IPS-11a (cell line): Measurements from ENCODE around the gene ENPP1.

Experiments
- H3K4me3 ChIP-seq: one replicate; pipeline ENCODE4 v1.5.1; 2013; ENCODE audit warnings: low read depth, low read length, control low read depth

Gene ENPP1

DNA sequence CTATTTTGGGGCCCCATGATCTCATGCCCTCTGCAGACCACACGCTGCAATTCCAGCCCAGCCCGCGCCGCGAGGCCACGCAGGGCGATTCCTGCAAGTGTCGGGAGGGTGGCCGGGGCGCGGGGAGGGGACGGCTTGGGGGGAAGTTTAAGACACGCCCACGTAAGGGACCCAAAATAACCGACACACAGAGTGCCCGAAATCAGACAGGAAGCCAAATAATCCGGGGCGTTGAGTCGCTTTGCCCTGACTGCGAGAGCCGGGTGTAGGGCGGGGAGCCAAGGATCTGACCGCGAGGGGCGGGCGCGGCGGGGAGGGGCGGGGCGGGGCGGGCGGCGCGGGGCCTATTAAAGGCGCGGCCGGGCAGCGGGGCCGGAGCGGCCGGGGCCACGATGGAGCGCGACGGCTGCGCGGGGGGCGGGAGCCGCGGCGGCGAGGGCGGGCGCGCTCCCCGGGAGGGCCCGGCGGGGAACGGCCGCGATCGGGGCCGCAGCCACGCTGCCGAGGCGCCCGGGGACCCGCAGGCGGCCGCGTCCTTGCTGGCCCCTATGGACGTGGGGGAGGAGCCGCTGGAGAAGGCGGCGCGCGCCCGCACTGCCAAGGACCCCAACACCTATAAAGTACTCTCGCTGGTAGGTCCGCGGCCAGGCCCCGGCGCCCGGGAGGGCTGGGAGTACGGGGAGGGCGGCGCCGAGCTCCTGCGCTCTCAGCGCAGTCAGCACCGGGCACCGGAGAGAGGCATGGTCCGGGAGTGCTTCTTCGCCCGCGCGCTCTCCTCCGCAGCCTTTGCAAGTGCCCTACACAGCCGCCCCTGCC, at the start of gene ENPP1:
Gene ENPP1 (plus strand): TSS at position 377 of the 816 bp plus-strand sequence. CDS start 16 bp downstream, at position 393.
- peak within 1 kb of the TSS; percentile 77 for H3K4me3 ChIP-seq

DNA sequence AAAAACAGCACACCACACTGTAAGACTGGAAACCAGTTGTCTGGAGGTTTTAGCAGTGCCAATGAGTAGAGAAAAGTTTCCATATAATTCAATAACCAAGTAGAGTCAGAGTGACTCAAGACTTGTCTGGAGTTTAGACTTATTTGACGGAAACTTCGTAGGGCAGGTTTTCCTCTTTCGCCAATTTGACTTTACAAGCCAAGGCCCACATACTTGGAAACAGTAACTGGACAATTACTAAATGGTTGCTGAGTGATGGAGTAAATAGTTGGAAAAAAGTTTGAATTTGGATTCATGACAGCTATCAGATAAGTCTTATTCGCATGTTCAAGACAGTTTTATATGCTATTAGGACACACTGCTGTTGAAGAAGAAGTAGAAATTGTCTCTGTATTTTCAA, 48.9 kb upstream of the ENPP1 start:
- H3K4me3 ChIP-seq, result no peak overlapping the region

DNA sequence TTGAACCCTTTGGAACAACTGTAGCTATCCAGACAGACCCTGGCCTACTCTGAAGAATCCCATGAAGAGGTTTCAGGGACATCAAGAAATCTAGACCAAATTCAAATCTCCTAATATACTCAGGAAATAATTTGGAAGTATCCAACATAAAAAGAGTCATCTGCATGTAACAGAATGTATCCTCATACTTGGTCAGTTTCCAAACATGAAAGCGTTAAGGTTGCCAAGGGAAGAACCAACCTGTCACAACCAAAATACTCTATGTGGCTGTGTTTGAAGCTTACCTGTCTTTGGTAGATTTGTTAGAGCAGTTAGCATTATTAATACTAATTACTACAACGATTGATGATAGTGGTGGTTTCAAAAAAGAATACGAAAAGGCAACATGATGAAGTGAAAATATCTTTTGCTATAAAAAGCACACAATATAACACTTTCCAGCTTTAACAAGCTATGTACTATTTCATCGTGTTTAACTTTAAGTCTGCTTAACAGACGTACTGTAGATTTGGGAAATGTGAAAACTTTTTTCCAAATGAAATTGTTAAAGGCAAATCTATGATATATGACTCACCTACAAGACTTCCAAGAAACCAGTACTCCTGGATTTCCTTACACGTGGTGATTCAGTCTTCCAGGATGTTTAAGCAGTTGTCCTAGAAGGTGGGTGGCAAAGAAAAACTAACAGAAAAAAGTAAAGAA, 46.6 kb upstream of the ENPP1 start:
- no peak overlapping the region for H3K4me3 ChIP-seq

DNA sequence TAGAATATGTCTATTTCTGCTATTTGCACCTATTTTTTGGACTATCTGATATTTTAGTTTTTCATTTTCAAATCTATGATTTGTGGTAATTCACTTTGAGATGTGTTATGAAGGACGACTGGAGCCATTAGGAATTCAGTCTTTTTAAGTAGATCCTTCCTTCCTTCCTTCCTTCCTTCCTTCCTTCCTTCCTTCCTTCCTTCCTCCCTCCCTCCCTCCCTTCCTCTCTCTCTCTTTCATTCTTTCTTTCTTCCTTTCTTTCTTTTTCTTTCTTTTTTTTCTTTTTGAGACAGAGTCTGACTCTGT, 46.1 kb upstream of the ENPP1 start:
- H3K4me3 ChIP-seq, result no peak overlapping the region

DNA sequence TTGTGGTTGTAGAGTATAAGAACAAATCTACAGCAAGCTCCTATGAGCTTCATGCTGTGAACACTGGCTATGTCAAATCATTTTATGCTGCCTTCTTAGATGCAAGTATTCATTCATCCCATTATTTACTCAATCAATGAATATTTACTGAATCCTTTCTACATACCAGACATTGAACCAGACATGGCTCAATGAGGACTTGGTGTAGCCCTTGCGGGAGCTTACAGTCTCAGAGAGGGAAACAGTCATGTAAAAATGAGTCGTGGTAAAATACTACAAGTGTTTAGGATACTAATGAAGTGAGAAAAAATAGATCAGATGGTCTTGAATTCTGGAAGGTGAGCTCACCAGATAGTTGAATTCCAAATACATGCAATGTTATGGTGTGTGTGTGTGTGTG, 44.8 kb upstream of the ENPP1 start:
- H3K4me3 ChIP-seq, result no peak overlapping the region

DNA sequence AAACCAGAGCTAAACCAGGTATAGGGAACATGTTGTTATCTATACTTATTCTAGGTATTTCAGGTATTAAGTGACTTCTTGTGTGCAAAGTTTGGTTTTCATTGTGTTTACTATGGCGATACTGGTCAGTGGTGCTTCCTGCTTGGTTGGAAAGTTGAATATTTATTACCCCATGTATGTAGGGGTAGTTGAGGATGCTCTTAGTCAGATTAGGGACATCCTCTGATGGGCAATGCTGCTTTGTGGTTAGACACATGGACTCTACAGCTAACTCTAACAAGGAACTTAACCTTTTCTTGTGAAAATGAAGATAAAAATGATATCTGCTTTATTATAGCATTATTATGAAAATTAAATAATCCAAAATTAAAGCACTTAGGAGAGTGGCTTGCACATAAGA, 44.1 kb upstream of the ENPP1 start:
- H3K4me3 ChIP-seq, result no peak overlapping the region

DNA sequence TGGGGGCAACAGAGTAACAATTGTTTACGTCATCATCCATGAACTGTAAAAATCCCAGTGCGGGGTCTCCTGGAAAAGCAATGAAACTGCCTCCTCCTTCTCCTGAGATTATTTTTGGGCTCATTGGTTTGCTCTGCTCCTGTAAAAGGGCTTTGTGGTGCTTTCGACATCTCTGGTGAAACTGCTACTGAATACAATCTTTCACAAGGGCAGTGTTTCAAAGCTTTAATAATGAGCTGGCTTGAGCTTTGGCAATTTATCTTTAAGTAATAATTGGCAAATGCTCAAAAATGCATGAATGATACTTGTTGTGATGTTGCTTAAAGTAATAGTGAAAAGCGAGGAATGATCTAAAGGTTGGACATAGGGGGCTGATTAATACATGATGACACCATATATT, 43.5 kb upstream of the ENPP1 start:
- H3K4me3 ChIP-seq, result no peak overlapping the region

DNA sequence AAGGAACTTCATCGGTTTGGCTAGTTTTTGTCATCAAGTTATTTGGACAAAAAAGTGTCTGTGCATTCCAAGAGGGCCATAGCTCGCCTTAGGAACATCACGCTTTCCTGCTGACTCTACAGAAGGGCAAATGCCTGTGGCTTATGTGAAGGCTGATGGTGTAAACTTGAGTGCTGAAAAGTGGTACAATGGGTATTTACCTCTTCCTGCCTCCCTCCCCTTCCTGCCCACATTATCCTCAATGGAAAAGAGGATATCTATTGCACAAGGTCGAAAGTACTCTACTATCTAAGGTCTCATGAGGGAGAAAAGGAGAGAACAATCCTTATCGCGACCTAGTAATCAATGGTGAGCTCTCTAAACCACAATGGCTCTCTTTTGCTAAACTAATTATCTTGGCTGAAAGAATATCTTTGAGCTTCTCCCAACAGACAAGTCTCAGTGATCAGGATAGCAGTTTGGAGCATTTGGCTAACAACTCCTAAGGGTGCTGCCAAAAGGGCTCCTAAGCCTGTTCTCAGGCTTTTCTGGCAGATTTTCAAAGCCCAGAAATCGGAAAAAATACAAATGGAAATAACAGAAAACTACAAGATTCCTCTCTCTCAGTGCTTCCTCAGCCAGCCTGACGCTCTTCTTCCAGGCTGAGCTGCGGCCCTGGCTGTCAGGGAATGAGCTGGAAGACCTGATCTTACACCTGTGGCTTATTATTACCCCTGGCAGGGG, 42.6 kb upstream of the ENPP1 start:
- no peak overlapping the region for H3K4me3 ChIP-seq

DNA sequence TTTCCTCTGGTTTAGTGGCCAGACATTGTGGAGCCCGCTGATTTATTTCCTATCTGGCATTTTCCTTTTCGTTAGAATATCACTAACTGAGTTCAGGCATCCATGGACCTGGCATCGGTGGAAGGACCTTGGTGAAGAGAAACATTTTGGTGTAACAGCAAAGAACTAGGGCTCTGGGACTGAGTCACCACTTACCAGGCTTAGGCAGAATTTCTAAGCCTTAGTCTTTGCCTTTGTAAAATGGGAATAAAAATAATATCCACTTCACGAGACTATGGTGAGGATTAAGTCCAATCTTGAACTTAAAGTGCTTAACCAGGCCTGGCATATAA, 42.0 kb upstream of the ENPP1 start:
- H3K4me3 ChIP-seq, result no peak overlapping the region

DNA sequence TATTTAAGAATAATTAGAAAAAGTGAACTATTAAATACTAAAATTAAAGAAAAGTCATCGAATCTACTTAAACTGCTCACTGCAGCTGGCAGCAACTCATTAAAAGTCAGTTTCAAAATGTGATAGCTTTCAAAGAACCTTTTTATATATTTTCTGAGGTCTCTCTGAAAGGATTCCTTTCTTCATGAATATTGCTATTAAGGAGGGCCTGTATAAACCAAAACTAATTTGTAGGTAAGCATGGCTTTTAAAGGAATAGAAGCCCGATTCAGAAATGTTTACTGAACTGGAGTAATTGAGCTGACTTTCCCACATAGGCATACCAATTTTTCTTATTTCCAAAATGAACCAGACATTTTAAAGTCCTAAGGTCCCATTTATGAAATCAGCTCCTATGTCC, 41.2 kb upstream of the ENPP1 start:
- no peak overlapping the region for H3K4me3 ChIP-seq

DNA sequence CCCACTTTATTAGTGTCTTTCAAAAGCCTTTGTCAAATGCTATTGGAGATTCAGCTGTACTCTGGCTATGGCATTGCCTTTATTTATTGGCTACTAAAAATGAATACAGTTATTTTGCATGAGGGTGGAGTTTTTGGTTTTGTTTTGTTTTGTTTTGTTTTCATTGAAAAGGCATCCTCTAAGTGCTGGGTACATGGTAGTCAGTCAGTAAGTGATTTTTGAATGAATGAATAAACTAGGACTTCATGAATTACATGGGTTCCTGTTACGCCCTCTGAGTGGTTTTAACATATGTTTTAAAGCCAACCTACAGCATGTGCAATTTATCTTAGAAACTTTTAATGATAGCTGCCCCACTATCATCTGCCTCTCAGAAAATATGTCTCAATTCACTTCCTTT, 38.9 kb upstream of the ENPP1 start:
- no peak overlapping the region for H3K4me3 ChIP-seq

DNA sequence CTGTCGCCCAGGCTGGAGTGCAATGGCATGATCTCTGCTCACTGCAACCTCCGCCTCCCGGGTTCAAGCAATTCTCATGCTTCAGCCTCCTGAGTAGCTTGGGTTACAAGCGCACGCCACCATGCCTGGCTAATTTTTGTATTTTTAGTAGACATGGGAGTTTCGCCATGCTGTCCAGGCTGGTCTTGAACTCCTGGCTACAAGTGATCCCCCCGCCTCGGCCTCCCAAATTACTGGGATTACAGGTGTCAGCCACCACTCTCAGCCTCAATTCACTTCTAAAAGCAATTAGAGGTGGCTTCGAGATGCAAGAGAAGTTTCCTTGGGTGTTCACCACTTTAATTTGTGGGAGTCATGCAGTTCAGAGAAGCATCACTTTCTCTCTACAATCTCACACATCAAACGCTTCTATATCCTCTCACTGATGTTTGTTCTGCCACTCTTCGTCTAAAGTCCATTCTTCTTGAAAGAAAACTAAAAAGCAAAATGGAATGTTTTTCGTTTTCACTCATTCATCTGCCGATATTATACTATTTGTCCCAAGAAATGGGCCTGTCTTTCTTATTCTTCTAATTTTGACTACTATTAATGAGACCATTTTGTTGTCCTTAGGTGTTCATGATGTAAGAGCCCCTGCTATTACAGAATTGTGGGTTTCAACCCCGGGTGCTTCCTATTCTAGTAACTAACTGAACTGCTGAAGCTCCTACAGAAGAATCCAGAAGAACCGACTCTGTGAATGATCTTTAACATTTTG, 38.3 kb upstream of the ENPP1 start:
- H3K4me3 ChIP-seq, result no peak overlapping the region

DNA sequence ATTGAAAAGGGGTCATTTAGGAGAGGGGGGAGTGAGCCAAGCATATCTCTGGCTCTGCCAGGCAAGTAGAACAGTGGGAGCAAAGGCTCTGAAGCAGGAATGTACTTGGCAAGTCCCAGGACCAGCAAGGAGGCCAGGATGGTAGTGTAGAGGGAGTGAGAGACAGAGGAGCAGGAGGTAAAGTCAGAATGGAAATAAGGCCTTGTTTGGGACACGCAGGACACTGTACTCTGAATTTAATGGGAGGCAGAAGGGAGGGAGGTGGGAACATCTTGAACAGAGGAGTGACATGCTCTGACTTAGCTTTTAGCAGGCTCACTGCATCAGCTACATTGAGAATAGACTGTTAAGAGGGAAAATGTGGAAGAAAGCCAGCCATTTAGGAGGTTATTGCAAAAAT, 37.0 kb upstream of the ENPP1 start:
- no peak overlapping the region for H3K4me3 ChIP-seq

DNA sequence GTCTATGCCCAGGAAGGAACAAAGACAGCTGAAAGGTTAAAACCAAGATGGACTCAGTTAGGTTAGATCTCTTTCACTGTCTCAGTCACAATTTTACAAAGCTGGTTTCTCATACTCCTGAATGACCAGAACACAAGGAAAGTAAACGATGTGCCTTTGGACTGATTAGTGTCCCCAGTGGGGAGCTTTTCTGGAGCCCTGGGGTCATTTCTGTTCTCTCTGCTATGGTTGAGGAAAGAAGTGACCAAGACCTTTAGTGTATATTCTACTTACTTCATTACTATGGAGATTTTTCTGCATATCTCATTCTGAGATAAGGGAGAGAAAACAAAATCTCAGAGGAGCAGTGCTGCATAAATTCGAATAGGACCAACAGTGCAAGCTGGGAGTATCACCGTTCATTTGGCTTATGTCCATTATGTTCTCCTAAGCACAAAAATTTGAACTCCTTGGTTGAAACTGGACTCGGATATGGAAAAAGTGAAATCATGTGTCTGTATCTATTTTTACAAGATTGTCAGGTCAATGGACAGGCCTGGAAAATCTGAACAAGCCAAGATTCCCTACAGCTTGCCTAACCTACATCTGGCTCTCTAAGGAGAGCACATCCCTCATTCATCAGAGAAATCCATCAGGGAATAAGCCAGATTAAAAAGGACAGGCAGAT, 34.4 kb upstream of the ENPP1 start:
- H3K4me3 ChIP-seq, result no peak overlapping the region

DNA sequence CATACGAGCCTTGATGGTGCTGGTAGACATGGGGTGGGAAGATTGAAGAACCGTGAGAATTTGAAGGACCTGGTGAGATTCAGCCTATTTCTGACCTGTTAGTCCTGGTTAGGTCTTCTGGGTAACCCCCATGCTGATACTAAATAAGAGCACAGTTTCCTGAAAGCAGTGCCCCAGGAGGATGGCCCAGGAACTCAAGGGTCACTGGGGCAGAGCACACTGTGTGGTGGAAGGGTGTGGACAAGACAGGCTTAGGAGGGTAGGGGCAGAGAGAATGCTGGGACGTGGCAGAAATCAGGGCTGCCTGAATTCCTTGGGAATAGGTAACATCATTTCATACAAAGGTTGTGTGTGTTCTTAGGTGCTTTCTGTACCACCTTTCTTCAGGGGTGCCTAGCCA, 31.9 kb upstream of the ENPP1 start:
- H3K4me3 ChIP-seq, result no peak overlapping the region

DNA sequence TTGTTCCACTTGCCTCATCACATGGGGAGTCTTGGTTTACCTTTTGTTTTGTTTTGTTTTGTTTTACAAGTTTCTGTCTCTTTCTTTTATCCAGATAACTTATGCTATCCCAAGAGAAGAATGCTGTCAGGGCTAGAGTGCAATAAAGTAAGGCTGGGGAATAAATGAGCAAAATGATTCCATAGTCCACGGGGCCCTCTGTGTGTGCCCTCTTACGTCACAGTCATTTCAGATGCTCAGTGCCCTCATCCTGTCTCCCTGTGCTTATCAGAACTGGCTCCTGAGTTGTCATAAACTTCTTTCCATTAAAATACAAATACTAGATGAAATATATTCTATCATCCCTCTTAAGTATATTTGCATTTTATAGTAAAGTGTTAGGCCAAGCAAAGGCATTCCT, 30.8 kb upstream of the ENPP1 start:
- H3K4me3 ChIP-seq, result no peak overlapping the region

DNA sequence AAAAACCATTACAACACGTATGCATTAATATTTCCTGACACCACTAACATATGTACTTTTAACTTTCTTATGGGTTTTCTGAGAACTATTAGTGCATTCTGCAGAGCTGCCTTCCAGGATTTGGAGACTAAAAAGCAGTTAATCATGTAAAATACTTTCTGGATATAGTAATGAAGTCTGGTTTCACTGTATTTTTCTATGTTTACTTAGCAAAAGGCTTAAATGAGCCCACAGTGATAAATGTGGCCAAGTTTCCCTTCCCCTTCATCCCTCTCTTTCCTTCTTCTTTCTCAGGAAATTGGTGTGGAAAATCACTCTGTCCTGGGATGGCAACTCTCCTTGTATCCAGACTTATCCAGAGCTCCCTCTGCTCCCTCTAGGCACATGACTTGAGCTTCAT, 29.7 kb upstream of the ENPP1 start:
- H3K4me3 ChIP-seq, result no peak overlapping the region

DNA sequence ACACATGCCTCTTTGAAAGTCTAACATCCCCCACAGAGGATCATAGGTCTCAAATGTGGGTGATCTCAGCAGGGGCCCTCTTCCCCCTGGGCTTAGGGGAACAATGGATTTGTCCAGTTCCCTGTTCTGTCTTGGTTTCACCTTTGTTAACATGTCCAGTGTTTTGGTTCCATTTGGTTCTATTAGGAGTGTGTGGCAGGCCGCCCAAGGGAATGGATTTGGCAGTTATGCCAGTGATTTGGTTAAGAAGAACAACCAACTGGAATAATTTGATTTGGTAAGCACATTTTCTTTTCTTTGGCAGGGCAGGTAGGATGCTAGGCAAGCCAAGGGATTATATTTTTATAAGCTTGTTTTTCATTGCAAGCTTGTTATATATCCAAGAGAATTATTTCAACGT, 28.5 kb upstream of the ENPP1 start:
- H3K4me3 ChIP-seq, result no peak overlapping the region

DNA sequence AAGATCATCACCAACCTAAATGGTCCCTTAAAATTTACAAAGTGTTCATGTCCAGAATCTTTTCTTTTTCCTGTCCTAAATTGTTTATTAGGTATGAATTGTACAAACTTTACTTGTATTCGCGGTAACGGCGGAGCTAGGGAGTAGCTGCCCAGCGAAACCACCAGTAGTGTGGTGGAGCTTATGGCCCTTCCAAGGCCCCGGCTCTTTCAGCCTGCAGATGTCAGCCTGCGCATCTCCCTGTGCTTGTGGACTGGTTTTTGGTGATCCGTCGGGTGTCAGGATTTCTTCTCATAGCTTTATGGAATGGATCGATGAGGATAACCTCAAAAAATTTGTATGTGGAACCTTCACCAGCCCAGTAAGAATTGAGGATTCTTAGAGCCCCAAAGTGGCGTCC, 27.2 kb upstream of the ENPP1 start:
- no peak overlapping the region for H3K4me3 ChIP-seq

DNA sequence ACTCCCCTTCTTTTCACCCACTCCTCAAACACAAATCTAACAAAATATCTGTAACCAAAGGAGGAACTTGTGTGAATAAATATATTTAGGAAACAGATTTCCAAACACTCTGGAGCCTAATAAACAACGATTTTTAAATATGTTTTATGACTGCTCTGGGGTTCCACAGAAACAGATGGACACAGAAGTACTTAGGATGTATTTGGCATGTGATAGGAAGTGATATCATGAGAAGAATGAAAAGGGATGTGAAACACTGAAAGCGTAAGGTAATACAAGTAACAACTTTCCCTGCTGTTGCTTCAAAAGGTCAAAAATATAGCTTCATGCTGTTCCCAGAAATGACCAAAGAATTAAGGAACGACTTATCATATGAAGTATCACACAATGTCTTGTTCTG, 26.1 kb upstream of the ENPP1 start:
- no peak overlapping the region for H3K4me3 ChIP-seq

DNA sequence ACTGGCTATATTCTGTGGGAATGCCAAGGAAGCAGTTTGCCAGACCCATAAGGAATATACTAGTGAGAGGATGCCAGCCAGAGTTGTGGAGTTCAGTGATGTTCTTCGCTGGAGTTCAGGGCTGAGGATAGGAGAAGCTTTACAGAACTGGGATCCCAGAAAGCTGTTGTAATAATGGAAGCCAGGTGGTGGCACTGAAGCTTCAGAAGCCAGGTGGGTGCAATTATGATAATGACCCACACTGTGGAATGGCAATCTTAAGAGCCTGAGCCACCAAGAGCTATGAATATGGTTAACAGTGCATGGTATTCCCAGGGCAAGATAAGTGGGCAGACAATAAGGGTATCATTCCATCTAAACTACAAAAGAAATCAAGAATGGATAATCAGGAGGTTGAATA, 25.1 kb upstream of the ENPP1 start:
- H3K4me3 ChIP-seq, result no peak overlapping the region
